Hepatocyte (in vitro differentiated cells): ENCODE measurements around the gene USH2A.

ENCODE experiments used
- CTCF ChIP-seq: fragments of 200-600 bp; sonication (generic); IDR thresholded peaks from 2 replicates; pipeline ENCODE4 v1.5.1; 2016; ENCODE audit warnings: antibody characterized with exemption, mild to moderate bottlenecking; ENCODE audit not compliant: poor library complexity
- EZH2 ChIP-seq: fragments of 200-600 bp; sonication (generic); IDR thresholded peaks from 2 replicates; pipeline ENCODE4 v1.6.1; 2016; ENCODE audit warnings: antibody characterized with exemption, mild to moderate bottlenecking, borderline replicate concordance
- EZH2phosphoT487 ChIP-seq: fragments of 200-600 bp; sonication (generic); IDR thresholded peaks from one replicate; pipeline ENCODE4 v1.6.1; 2018; ENCODE audit warnings: antibody characterized with exemption, mild to moderate bottlenecking, low read depth, moderate library complexity; ENCODE audit not compliant: unreplicated experiment, severe bottlenecking

GRCh38 chr1:216173376-216173995, 249.8 kb downstream of the USH2A start:
- no peak for TF ChIP-seq CTCF
- no peak for TF ChIP-seq EZH2
- no peak for TF ChIP-seq EZH2phosphoT487
